ENCODE results near the gene RSBN1.
"Not testable (repeated sequence)": the region's sequence is repeated elsewhere in the genome, so short reads cannot be mapped to it uniquely, and the experiment has no call there.

The RSBN1 gene

DNA sequence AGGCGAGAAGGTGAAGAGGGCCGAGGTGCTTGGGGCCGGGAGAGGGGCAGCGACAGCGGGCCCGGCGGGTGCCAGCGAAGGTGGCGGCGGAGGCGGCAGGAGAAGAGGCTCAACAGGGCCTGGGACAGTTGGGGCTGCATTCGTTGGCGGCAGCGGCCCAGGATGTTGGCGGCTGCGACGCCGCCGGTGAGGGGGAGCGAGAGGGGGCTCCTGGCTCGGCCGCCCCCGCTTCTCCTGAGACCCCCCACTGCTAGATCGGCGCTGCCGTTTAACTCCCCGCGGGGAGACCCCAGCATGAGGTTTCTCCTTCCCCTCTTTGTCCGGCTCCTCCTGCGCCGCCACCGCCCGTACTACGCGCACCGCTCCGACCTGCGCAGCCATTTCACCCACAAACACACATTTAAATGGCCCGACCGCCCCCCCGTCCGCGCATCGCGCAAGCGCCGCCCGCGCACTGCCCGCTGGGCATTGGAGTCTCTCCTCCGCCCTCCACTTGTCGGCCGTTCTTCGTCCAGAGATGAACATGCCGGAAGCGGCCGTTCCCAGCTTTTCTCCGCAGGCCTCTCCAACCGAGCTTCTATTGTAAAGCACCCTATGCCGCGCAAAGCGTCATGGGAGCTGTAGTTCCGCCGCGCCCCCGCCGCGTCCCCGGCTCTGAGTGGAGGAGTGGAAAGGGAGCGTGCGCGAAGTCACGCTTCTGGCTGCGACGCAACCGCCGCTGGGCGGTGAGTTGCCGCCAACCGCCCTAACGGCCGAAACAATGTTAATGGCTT, at the start of gene RSBN1:
RSBN1 (minus strand) TSS at position 589 of the 773 bp plus-strand sequence; CDS start at position 525, 64 bp downstream.
- peak; percentile 99 for DNase-seq

DNA sequence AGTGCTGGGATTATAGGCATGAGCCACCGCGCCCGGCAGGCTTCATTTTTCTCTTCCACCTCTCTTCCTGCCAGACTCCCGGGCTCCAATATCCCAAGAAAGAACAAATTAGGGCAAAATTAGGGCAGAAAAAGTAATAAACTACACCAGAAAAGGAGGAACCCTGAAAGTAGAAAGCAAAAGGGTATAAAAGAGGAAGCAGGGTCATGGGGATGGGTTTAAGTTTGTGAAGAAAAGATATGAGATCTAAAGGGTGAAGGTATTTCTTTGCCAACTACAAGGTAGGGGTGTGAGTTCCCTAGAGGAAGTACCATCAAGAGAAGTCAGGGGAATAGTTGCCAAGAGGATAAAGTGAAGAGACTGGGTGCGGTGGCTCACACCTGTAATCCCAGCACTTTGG, 49.4 kb upstream of the RSBN1 start:
- DNase-seq: no peak
- no peak for TF ChIP-seq GATA1 (IDR thresholded peaks at IDR 0.05; ENCODE audit: low read depth, low read length)

More for the DNA sequence above, at the start of gene RSBN1:
- TF ChIP-seq GATA1 (IDR thresholded peaks at IDR 0.05; ENCODE audit: low read depth, low read length) (no peak), POLR2A (IDR thresholded peaks at IDR 0.05; ENCODE audit: low read length) (peak; percentile 96)

DNA sequence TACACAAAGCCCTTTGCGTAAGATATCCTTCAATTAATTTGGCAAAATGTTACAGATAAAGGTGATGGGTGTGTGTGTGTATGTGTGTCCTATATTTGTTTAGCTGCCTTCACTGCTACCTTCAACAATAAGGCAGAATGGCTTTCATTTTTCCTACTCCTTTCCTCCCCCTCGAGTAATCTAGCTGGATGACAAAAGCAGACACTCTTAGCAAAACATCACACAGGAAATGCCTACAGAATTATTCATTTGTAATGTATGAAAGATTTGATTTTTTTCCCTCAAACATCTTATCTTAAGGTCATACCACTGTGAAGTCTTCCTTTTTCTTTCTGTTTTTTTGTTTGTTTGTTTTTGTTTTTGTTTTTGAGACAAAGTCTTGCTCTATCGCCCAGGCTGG, 48.6 kb upstream of the RSBN1 start:
- TF ChIP-seq POLR2A (IDR thresholded peaks at IDR 0.05; ENCODE audit: low read length) (no peak), GATA1 (IDR thresholded peaks at IDR 0.05; ENCODE audit: low read depth, low read length) (no peak)
- DNase-seq: no peak

DNA sequence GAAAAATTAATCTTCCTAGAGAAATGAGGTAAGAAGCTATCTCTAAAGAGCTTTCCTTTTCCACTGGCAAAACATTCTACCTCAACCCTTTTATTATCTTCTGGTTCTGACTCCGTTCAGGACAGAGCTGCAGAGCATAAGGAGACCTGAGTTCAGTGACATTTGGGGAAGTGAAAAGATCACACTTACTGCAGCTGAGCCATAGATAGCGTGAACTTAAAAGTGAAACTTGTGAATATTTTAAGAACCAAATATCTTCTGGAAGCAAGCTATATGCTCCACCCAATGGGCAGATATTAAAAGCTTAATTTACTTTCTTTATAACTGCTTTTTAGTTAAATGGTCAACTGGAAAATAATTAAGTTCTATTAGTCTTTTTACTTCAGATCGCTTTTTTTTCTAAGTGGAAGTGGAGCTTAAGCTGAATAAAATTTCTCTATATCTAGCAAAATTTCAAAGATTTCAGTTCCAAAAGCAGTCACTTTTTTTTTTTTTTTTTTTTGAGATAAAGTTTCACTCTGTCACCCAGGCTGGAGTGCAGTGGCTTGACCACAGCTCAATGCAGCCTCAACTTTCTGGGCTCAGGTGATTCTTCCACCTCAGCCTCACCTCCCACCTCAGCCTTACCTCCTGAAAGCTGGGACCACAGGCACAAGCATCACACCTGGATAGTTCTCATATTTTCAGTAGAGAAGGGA, 47.4 kb upstream of the RSBN1 start:
- peak; percentile 21 to 25 for DNase-seq
- TF ChIP-seq POLR2A (IDR thresholded peaks at IDR 0.05; ENCODE audit: low read length): no peak
- TF ChIP-seq GATA1 (IDR thresholded peaks at IDR 0.05; ENCODE audit: low read depth, low read length): no peak

- no peak for DNase-seq
- TF ChIP-seq POLR2A (IDR thresholded peaks at IDR 0.05; ENCODE audit: low read length) (no peak), GATA1 (IDR thresholded peaks at IDR 0.05; ENCODE audit: low read depth, low read length) (no peak)
Measured at GRCh38 chr1:113858982-113859381, 46.7 kb upstream of the RSBN1 start.

GRCh38 chr1:113858418-113858817, 46.1 kb upstream of the RSBN1 start:
- TF ChIP-seq POLR2A (IDR thresholded peaks at IDR 0.05; ENCODE audit: low read length): no peak
- no peak for DNase-seq

DNA sequence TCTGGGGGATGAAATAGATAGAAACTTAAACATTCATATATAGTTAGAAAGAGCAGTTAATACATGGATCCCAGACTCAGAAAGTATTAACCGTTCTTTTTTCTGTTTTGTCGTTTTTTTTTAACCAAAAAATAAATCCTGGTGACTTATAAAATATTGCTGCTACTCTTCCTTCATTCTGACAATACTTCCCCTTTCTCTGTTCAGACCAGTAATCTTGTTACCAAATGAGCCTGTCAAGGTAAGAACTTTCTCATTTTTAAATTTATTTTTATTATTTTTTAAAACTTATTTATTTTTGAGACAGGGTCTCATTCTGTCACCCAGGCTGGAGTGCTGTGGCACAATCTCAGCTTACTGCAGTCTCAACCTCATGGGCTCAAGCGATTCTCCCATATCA, 45.5 kb upstream of the RSBN1 start:
- TF ChIP-seq GATA1 (IDR thresholded peaks at IDR 0.05; ENCODE audit: low read depth, low read length) (no peak), POLR2A (IDR thresholded peaks at IDR 0.05; ENCODE audit: low read length) (no peak)
- DNase-seq: no peak

GRCh38 chr1:113856401-113856790, 44.1 kb upstream of the RSBN1 start:
- no peak for DNase-seq
- TF ChIP-seq GATA1 (IDR thresholded peaks at IDR 0.05; ENCODE audit: low read depth, low read length): no peak
- no peak for TF ChIP-seq POLR2A (IDR thresholded peaks at IDR 0.05; ENCODE audit: low read length)

DNA sequence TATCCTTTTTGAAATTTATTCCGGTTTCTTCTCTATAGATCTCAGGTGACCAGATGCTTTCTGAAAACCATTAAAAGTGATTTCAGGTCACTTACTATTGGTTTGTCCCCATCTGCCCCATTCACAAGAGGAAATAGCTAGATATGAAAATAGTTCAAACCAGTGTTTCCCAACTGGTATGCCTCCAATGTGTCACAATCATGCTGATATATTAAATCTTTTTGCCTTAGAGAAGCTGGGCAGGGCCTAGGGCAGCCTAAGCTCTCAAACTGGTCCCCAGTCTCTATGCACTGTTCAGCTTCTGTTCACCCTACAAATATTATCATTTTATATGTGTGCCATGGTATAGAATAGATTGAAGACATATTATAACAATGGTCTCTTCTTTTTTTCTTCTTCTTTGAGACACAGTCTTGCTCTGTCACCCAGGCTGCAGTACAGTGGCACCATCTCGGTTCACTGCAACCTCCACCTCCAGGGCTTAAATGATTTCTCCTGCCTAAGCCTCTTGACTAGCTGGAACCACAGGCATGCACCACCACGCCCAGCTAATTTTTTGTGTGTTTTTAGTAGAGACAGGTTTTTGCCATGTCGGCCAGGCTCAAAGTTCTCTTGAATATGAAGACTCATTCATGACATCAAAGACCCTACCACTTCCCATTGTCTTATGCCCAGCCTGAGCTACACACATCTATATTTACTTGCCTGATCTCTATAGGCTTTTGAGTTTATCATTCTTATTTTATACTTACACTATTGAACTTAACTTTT, 43.5 kb upstream of the RSBN1 start:
- TF ChIP-seq POLR2A (IDR thresholded peaks at IDR 0.05; ENCODE audit: low read length): no peak
- TF ChIP-seq GATA1 (IDR thresholded peaks at IDR 0.05; ENCODE audit: low read depth, low read length): no peak
- no peak for DNase-seq

DNA sequence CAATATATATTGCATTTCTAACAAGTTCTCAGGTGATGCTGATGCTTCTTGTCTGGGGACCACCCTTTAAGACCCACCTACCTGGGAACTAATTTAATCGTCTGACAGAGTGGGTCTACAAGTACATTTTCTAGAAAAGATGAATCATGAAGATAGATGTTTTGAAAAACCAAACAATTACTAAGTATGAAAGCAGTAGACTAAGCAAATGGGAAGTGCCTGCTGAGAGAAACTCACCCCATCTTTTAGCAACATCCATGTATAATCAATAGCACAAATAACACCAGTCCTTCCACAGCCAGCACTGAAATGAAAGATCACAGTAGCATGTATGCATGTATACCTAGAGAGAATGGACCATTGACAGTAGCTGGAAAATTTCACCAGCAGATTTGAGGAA, 42.0 kb upstream of the RSBN1 start:
- TF ChIP-seq GATA1 (IDR thresholded peaks at IDR 0.05; ENCODE audit: low read depth, low read length): no peak
- TF ChIP-seq POLR2A (IDR thresholded peaks at IDR 0.05; ENCODE audit: low read length): no peak
- DNase-seq: no peak

DNA sequence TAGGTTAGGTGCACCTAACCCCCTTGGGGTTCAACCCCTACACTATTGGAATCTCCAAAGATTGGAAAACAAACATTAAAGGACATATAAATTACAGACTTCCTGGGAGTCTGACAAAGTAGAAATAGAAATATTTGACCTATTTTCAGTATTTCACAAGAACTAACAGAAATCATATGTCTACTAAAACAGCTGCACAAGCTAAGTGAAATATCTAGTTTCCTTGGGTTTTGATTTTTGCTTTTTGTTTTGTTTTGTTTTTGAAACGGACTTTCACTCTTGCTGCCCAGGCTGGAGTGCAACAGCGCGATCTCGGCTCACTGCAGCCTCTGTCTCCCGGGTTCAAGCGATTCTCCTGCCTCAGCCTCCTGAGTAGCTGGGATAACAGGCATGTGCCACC, 40.4 kb upstream of the RSBN1 start:
- not testable (repeated sequence) for DNase-seq

DNA sequence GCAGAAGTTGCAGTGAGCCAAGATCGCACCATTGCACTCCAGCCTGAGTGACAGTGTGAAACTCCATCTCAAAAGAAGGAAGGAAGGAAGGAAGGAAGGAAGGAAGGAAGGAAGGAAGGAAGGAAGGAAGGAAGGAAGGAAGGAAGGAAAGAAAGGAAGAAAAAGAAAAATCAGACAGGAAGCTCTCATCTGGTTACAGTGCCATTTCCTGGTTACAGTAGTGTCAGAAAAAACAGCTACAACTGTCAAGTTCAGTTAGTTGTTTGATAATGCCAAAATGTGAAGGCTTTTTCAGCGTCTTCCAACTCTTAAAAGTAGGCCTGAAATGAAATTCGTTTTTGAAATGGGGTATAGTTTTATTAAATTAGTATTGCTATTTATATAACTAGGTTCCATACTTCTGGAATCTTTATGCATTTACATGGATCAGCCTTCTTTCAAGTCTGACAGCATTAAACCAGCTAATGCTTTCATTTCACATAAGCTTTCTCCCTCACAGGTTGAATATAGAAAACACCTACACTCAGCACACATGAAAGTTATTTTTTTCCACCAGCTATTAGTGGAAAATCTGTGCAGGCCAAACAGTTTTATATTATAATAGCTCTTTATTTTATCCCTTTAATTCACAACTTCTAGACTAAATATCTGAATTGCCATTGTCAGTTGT, 38.0 kb upstream of the RSBN1 start:
- DNase-seq: no peak

GRCh38 chr1:113849072-113849471, 36.8 kb upstream of the RSBN1 start:
- DNase-seq: no peak
- TF ChIP-seq POLR2A (IDR thresholded peaks at IDR 0.05; ENCODE audit: low read length) (no peak), GATA1 (IDR thresholded peaks at IDR 0.05; ENCODE audit: low read depth, low read length) (no peak)

More for the DNA sequence above, 38.0 kb upstream of the RSBN1 start:
- no peak for TF ChIP-seq GATA1 (IDR thresholded peaks at IDR 0.05; ENCODE audit: low read depth, low read length)
- TF ChIP-seq POLR2A (IDR thresholded peaks at IDR 0.05; ENCODE audit: low read length): no peak
